SW480 (cell line): Measurements from ENCODE around the gene C16orf78.
A peak's percentile ranks its signal among the peaks of the same experiment; 100 is the strongest.
"Not testable (repeated sequence)": the region's sequence is repeated elsewhere in the genome, so short reads cannot be mapped to it uniquely, and the experiment has no call there.

ENCODE experiments used
- DNase-seq: peaks from one replicate; pipeline ENCODE4 v3.0.0-alpha.2; 2016; ENCODE audit warnings: low spot score

C16orf78 gene

DNA sequence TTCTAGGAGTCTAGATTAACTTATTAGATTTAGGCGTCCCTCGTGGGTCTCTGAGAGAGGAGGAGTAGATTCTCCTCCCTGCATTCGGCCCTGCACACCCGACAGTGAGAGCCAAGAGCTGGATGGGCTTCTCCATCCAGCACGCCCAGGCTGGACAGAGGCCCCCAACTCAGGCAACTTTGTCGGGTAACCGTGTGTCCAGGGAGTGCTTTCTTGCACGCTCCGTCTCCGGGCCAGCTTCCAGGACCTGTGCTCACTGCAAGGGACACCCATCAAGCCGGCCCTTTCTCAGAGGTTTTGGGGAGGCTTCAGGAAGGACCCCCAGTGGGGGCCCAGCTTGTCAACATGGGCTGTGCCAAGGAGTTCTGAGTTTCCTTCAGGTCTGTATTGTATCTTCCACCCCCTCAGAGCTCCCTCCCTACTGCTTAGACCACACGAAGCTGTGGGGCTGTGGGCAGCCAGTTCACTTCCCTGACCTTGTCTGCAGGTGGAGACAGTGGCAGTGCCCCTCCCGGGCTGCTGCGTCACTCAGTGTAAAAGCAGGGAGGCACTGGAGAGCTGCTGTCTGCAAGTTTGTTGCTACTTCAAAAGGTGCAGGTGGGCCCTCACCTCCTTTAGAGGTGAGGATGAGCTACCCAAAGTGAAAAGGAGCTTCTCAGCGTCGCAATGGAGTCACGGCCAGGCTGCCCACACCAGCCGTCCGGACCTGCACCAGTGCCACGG is 24.0 kb upstream of the C16orf78 start:
- DNase-seq, result no peak

DNA sequence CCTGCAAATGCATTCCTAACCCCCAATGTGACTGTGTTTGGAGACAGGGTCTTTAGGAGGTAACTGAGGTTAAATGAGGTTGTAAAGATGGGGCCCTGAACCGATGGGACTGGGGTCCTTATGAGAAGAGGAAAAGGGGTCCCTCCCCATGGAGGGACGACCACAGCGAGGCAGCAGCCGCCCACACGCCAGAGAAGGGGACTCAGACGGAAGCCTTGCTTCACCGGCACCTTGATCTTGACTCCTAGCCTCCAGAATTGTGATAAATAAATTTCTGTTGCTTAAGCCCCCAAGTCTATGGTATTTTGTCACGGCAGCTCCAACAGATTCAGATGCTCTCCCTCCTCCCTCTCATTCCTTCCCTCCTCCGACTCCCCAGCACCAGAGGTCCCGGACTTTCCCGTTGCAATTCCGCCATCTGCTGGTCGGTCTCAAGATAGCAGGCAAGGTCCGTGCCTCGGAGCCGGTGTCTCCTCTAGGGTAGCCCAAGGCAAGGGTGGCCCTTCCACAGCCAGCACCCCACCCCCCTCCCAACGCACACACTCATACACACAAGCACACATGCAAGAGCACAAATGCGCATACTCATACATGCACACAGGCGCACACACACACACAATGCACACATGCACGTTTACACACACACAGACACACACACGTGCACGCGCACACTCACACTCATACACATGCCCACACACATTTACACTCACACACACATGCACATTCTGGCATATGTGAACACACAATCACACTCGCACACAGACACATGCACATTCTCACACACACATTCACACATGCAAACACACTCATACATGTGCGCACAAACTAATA is 23.1 kb upstream of the C16orf78 start:
- DNase-seq, result no peak

DNA sequence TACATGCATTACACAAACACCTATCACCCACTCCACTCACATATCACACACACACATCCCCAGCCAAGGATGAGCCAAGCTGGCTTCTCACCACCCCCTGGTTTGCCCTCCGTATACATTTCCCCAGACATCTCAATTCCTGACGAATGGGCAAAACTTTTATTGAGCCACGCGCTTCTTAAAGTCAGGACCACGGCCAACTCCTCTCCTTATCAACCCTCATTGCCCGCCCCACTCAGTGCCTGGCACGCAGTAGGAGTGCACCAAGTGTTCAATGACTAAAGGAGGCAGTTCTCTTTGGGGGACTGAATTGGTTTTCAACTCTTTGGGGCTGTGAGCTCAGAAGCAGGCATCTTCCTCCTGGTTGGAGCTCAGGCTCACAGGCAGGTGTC is 22.5 kb upstream of the C16orf78 start:
- DNase-seq, result no peak

DNA sequence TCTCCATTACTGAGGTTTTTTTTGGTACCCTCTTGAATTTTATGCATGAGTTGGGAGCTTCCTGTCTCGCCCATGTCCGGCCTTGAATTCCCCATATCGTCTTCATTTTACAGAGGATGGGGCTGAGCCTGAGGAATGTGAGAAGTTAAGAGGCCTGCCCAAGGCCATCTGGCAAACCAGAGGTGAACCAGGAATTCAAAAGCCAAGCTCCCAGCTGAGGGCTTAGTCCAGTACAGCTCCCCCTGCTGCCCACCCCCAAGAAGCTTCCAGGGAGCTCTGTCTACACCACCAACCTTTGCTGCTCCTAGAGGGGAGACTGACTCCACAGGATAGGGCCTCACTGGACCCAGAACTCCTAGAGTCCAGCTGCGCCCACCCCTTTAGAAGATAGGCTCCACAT is 20.7 kb upstream of the C16orf78 start:
- DNase-seq, result peak; percentile 18

DNA sequence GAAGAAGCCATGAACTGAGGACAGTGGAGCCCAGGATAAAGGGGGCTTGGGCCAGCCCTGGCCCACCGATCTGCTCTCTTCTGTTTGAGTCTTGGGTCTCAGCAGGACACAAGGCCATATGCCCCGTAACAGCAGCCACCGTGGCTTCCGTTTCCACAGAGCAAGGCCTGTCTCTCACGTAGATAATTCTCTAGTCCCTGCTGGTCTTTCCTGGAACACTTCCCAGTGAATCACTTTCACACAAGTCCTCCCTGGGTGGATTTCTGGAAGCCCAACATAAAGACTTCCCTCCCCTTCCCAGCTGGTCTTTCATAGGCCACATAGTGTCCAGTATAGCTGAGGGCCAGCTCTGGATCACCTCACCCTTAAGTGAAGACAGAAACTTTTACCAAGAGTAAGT is 19.9 kb upstream of the C16orf78 start:
- no peak for DNase-seq

DNA sequence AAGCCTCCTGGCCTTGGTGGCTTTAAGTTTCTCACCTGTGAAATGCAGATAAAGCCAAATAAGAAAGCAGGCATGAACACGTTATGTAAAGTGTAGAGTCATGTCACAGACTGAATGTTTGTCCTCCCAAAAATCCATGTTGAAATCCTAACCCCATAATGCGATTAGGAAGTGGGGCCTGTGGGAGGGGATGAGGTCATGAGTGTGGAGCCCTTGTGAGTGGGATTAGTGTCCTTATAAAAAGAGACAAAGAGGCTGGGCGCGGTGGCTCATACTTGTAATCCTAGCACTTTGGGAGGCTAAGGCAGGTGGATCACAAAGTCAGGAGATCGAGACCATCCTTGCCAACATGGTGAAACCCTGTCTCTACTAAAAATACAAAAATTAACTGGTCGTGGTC is 19.5 kb upstream of the C16orf78 start:
- no peak for DNase-seq

DNA sequence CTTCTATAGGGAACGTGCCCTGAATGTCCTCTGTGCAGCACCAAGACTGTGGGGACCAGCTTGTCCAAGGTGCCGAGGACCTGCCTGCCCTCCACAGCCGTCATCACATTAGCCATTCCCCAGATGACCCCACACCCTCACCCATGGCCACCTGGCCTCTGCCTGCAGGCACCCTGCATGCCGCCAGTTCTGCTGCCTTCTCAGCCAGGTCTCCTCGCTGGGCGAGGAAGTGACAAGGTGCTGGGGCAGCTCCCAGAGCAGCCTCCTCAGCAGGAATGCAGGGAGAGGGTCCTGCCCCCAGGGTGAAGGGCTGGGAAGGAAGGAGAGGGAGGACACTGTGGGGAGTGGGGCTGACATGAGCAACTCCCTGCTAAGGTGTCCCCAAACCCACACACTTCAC is 18.6 kb upstream of the C16orf78 start:
- no peak for DNase-seq

DNA sequence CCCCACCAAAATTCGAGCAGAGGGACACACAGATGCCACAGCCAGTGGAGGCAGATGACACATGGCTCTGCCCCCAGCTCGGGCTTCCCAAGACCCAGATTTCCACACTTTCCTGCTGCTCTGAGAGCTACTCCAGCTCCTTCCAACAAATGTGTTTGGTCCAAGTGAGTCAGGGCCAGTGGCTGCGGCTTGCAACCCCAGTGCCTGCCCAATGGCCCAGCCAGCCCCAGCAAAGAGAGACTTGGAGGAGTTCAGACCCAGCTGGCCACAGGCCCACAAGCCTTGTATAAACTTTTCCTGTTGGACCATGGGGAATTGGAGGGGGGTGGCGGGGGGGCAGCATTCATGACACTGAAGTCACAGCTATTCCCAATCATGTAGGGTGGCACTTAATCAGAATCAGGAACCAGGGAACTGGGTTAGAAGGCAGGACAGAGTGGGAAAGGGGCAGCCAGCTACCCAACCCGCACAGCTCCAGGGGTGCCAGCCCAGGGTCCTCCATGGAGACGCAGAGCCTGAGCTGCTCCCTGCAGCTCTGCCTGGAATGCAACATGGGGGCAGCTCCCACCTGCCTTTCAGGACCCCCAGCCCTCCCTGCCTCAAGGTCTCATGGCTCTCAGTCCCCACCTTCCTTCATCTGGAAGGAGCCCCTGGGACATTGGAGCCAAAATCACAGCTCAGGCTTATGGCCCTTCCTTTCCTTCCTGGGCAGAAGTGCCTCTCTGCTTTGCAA is 17.5 kb upstream of the C16orf78 start:
- no peak for DNase-seq

DNA sequence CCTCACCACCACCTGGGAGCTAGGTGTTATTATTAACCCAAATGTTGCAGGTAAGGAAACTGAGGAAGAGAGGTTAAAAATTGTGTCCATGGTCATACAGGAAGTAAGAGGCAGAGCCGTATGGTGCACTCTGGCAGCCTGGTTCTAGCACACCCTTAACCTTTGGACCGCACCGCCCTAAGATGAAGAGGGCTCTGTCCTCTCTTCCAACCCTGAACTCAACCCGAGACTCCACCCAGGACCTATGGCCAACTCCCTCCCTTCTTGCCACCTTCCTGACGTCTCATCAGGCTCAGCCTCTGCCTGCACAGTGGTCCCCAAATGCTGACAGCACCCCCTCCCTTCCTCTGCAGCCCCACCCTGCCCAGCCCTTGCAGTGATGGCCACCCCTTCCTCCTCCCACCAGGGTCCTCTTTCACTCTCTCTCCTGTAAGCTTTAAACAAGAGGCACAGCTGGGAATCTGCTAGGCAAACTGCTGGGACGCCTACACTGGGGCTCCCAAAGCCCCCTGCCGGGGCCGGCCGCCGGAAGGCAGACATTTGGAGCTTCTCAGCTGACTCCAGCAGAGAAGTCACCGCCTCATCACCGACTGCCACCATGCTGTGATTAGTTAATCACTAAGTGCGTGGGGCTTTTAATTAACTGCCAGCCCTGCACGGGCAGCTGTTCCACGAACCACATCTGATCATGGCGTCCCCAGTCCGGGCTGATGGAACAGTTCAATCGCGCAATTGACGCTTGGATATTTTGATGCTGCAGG is 16.7 kb upstream of the C16orf78 start:
- no peak for DNase-seq

DNA sequence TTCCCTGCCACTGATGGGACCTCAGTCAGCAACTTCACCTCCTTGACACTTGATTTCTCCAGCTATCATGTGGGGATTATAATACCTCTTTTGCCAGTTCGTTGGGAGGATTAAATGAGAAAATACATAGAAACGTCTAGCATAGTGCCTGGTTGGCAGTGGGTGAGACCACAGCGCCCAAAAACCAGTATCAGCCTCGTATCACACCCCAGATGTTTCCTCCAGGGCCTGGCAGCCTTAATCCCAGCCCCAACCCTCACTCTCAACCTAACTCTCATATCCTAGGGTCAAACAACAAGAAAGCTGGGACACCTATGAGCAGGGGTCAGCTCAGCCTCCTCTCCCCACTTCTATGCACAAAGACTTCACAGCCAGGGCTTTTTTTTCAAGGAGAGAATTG is 14.0 kb upstream of the C16orf78 start:
- no peak for DNase-seq

DNA sequence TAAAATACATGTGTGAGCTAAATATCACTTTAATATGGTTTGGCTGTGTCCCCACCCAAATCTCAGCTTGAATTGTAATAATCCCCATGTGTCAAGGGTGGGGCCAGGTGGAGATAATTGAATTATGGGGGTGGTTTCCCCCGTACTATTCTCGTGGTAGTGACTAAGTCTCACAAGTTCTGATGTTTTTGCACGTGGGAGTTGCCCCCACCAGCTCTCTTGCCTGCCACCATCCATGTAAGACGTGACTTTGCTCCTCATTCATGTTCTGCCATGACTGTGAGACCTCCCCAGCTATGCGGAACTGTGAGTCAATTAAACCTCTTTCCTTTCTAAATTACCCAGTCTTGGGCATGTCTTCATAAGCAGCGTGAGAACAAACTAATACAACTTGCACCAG is 11.9 kb upstream of the C16orf78 start:
- DNase-seq, result not testable (repeated sequence)

DNA sequence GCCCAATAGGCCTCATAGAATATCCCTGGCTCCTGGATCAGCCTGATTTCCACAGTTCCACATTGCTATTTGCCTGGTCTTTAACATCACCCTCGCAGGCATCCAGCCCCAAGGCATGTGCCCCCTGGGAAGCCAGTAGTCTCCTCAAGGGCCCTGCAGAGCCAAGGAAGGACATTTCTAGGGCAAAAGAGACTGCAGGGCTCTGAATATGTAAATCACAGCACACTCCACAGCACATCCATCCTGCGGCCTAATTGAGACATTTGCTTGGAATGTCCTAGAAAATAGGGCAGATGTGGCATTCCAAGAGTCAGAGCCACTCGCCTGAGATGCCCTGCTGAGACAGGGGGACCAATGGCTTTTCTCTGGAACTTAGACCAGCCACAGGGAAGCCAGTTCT is 11.4 kb upstream of the C16orf78 start:
- DNase-seq, result no peak

DNA sequence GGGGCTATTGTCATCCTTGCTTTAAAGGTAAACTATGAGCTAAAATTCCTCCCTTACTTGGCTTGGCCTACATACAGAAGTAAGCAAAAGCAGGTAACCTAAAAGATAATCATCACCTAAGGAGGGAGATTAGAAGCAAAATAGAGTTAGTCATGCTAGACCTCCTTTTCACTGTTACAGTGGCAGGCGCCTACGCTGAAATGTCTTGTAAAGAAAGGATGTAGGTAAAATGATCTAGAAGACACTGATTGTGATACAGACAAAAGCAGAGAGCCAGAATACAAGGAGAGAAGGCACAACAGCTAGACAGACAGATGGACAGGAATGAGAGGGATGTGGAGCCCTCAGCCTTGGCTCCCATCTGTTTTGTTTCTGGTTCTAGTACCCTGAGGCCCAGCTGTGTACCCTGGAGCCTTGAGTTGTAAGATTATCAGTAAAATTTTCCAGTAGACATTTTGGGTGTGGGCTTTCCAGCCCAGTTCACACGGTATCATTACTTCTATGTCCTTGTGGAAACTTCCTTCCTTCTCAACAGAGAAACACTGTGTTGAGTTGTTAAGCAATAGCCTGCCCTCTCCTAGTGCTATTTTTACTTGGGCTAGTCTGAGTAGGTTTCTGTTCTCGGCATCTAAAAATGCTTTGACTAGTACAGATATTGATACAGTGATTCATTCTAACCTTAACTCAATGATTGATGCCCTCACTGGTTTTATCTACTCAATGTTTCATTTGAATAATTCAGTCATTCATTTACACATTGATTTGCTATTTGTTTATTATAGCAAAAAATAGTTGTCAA is 7.7 kb upstream of the C16orf78 start:
- DNase-seq, result no peak

DNA sequence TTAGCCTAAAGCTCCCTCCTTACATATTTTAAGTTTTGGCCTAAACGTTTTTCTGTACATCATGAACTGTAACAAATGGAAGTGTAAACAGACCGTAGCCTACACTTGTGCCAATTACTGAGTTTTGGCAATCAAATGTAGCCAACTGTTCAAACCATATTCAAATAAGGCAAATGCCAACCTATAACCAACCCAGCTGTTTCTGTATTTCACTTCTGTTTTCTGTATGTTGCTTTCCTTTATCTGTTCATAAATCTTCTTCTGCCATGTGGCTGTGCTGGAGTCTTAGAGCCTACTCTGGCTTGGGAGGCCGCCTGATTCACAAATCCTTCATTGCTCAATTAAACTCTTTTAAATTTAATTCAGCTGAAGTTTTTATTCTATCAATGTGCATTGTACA is 6.9 kb upstream of the C16orf78 start:
- DNase-seq, result no peak

DNA sequence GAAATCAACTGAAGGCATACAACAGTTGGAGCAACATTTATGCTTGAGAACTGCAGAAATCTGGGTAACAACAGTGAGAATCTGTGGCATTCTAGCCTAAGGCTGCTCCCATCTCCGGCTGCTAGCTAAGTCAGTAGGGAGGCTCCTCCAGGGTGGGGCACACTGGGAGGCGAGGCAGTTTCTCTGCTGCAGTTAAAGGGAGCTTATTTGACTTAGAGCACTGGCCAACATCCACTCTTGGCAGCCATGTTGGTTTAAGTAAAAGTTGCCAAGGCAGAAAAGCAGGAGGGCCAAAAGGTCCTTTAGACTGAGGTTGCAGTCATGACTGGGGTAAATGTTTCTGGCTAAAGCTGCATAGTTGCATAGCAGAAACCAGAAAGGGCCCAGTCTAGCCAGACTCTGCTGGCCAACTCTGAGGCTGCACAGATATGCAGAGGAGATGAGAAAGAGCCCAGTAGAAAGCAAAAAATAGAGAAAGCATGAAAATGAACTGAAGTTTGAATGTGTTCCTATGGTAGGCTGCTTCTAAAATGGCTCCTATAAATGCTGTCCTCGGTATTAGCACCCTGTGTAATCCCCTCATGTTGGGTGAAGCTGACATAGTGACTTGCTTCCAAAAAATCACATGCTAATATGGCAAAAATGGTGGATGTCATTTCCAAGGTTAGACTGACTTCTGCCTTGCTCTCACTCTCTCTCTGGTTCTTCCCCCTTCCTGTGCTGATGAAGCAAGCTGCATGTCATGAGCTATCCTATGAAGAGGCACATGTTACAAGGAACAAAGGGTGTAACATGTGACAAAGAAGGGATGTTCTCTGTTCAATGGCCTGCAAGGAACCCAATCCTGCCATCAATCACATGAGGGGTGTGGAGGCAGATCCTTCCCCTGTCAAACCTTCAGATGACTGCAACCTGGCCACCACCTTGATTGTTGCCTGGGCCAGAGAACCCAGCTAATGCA is 3.7 kb upstream of the C16orf78 start:
- DNase-seq, result no peak

DNA sequence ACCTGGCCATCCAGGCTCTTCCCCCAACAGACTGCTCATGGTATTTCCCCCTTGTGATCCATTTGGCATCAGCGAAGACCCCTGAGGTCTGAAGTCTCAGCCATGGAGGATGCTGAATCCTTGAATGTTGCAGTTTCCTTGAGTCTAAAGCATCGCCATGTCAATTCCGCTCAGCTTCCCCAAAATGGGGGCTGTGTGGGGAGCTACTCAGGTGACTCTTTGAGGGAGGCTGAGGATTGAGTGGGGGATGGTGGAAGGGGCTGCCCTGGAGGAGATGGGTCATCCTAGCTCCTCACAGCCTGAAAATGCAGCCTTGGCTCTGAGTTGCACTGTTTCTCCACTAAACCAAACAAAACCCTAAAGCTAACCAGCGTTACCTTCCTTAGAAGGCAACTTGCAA is 2.6 kb downstream of the C16orf78 start:
- DNase-seq, result no peak

DNA sequence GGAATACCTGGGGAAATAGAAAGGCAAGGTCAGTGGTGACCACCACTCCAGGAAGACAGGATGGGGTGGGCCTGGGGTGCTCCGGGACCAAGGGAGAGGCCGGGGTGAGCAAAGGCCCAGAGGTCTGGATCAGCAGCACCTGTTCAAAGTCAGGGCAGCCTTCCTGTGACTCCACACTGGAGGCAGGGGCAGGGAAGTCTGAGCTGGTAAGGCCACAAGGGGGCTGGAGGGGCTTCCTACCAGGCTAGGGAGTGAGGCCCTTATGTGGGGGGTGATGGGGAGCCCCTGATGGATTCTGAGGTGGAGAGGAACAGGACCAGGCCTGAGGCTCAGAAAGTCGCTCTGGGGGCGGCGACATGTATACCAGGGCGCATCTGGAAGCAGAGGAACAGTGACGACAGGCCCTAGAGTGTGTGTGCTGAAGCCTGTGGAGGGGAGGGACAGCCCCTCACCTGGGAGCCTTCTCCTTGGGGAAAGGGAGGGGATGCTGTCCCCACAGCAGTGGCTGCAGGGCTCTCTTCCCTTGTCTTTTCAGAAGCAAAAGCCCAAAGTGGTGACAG is 3.7 kb downstream of the C16orf78 start:
- no peak for DNase-seq

DNA sequence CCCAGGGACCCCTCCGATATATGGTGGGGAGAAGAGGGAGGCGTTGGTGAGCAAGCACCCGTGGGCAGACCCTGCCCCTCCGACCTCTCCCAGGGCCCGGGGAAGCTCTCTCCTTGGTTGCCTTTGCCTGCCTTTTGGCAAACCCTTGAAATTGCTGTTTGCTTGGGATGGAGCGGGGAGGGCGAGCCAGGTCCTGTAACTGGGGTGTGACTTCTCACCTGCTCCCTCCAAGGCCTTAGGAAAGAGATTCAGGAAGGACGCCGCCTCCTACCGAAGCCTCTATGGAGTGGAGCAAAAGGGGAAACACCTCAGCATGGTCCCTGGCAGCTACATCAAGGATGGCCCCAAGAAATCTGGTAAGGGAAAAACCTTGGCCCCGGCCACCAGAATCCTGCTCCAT is 4.6 kb downstream of the C16orf78 start:
- no peak for DNase-seq

DNA sequence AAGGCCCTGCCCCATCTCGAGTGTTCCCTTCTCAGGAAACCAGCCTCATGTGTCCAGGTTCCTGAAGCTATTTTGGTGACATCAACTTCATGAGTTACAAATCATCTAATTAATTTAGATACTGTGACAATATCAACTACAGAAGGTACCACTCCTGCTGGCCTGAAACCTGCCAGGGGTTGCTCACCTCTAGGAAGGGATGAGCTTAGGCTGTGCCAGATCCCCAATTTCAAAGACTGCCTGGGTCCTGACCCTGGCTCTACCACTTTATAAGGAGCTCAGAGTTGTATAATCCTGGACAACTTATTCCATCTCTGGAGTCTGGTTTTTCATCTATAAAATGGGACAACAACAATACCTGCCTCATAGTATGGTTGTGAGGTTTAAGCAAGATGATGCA is 5.2 kb downstream of the C16orf78 start:
- no peak for DNase-seq

DNA sequence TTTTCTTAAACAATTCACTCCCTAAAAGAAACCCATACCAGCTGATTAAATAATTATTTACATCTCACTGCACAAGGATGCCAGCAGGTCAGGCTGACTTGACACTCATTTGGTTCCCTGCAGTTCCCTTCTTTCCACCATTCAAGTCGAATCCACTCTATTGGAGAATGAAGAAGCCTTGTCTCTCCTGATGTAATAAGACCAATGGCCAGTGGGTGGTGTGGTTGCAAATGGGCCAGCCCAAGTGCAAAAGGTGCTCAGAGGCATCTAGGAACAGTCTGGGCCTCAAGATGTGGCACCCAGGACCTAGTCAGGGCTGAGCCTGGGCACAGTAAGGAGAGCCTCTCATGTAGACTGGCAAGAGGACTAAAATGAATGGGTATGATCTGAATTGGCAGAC is 9.3 kb downstream of the C16orf78 start:
- peak; percentile 12 for DNase-seq
